GM19468 (cell line): ENCODE data around the gene THEM4.
"Not testable (repeated sequence)": the region's sequence is repeated elsewhere in the genome, so short reads cannot be mapped to it uniquely, and the experiment has no call there.

Experiments
- ATAC-seq: cut with Tn5 transposase; IDR thresholded peaks from one replicate; pipeline ENCODE4 v1.9.1; 2021; ENCODE audit warnings: mild to moderate bottlenecking, moderate library complexity, moderate number of reproducible peaks; ENCODE audit not compliant: unreplicated experiment; ENCODE audit errors: extremely low read depth

Gene THEM4

DNA sequence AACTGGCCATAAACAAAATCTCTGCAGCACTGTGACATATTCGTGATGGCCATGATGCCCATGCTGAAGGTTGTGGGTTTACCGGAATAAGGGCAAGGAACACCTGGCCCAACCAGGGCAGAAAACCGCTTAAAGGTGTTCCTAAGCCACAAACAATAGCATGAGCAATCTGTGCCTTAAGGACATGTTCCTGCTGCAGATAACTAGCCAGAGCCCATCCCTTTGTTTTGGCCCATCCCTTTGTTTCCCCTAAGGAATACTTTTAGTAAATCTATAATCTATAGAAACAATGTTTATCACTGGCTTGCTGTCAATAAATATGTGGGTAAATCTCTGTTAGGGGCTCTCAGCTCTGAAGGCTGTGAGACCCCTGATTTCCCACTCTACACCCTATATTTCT, 8.5 kb downstream of the THEM4 start:
- ATAC-seq, result not testable (repeated sequence)

GRCh38 chr1:151898519-151898991, 10.8 kb downstream of the THEM4 start:
- ATAC-seq, result no peak

- no peak for ATAC-seq
Observed at GRCh38 chr1:151897991-151898431, 11.3 kb downstream of the THEM4 start.

DNA sequence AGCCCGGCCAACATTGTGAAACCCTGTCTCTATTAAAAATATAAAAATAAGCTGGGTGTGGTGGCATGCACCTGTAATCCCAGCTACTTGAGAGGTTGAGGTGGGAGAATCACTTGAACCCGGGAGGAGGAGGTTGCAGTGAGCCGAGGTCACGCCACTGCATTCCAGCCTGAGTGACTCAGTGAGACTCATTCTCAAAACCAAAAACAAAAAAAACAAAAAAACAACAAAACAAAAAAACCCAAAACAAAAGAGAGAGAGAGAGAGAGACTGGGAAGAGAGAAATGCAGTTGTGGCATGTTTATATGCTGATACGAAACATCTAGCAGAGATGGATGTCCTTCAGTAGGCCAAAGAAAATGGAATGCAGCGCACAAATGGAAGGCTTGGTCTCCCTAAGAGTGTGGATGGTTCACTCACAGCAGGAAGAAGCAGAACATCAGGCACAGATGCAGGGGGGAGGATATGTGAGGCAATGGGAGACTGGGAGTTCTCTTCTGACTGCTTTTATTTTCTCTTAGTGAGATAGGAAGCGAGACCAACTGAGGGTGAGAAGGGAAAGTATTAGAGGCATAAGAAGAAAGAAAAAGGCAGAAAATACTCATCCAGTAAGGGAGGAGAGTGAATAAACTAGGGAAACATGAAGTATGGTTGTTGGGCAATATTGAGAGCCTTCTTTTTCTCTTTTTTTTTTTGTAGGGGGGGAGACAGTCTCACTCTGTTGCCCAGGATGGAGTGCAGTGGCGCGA, 16.0 kb downstream of the THEM4 start:
- ATAC-seq, result no peak

DNA sequence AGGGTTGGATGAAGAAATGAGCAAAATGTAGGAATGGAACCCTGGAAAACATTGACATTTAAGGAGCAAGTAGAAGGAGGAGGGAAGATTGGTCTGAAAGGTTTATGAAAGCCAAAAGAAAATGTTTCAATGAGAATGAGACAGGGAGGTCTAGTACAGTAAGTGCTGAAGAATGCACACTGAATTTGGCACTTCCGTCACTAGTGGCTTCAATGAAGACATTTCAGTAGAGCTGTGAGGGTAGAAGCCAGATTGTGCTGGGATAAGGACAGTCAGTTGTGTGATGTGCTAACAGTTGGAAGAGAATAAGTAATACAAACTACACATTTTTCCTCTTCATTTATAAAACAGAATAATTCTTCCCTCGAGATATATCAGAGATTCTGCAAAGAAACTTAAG, 17.1 kb downstream of the THEM4 start:
- ATAC-seq, result no peak

GRCh38 chr1:151891512-151891911, 17.8 kb downstream of the THEM4 start:
- ATAC-seq, result no peak

- no peak for ATAC-seq
Observed at GRCh38 chr1:151888972-151889570, 20.2 kb downstream of the THEM4 start.

GRCh38 chr1:151887028-151887427, 22.3 kb downstream of the THEM4 start:
- no peak for ATAC-seq

GRCh38 chr1:151885479-151885878, 23.8 kb downstream of the THEM4 start:
- ATAC-seq, result no peak

- not testable (repeated sequence) for ATAC-seq
Observed at GRCh38 chr1:151884879-151885278, 24.4 kb downstream of the THEM4 start.

DNA sequence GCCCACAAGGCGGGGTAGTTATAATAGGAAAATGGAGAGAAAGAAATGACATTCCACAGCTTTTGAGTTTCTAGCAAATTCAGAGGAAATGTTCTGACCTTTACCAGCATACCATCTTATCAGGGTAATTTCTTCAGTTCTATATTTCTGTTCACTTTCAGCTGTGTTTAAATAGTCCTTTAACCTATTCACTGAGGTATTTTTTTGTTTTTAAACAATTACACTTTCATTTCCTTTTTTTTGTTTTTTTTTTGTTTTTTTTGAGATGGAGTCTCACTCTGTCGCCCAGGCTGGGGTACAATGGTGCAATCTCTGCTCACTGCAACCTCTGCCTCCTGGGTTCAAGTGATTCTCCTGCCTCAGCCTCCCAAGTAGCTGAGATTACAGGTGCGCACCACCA, 24.9 kb downstream of the THEM4 start:
- not testable (repeated sequence) for ATAC-seq

- not testable (repeated sequence) for ATAC-seq
Observed at GRCh38 chr1:151883898-151884297, 25.4 kb downstream of the THEM4 start.

GRCh38 chr1:151882918-151883317, 26.4 kb downstream of the THEM4 start:
- not testable (repeated sequence) for ATAC-seq

GRCh38 chr1:151882466-151882865, 26.8 kb downstream of the THEM4 start:
- no peak for ATAC-seq

DNA sequence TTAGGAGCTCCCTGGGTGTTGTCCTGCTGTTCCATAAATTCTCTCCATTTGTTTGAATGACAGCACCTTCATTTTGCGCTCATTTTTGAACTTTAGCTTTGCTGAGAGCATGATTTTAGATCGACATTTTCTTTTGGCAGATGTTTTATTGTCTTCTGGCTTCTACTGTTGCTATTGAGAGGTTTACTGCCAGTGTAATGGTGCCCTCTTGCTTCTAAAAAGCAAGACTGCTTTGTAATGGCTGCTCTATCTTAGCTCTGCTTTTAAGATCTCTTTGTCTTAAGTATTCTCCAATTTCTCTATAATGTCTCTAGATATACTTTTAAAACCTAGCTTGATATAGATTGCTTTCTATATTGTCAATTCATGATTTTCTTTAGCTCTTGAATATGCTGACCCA, 27.8 kb downstream of the THEM4 start:
- no peak for ATAC-seq

DNA sequence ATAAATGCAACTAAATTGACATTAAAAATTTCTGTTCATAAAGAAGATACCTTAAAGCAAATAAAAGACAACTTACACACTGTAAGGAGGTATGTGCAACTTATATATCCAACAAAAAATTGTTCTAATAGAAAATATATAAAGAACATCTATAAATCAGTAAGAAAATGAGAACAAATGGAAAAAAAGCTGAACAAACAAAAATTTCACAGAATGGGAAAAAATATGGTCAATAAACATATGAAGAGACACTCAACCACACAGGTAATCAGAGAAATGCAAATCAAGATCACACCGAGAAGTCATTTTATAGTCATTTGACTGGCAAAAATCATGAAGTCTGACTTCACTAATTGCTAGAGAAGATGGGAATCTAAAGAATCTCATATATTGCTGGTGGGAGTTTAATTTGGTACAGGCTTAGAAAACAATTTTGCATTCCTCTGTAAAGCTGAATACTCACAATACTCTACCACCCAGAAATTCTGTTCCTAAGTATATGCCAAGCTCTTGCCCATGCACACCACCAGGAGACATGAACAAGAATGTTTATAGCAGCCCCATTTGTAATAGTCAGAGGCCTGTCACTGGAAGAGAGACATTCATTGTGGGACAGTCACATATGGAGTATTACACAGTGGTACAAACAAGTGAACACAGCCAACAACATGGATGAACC, 33.8 kb downstream of the THEM4 start:
- no peak for ATAC-seq

- not testable (repeated sequence) for ATAC-seq
Observed at GRCh38 chr1:151872776-151873175, 36.5 kb downstream of the THEM4 start.

GRCh38 chr1:151871284-151872030, 37.9 kb downstream of the THEM4 start:
- no peak for ATAC-seq

DNA sequence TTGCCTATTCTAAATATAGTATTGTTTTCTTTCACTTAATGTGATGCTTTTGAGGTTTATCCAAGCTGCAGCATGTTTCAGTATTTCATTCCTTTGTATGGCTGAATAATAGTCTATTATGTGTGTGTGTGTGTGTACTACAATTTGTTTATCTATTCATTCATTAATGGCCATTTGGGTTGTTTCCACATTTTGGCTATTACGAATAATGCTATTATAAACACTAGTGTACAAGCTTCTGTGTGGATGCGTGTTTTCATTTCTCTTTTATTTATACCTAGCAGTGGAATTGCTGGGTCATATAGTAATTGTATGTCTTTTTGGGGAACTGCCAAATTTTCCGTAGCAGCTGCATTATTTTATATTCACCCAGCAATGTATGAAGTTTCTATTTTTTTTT, 40.8 kb downstream of the THEM4 start:
- no peak for ATAC-seq

GRCh38 chr1:151867765-151868411, 41.4 kb downstream of the THEM4 start:
- ATAC-seq, result no peak
